Thoracic aorta (tissue), 2 donors: ENCODE measurements around the gene DNM3. TPM values are rescaled to one million over a fixed set of nuclear protein-coding genes. Genes with fewer than 3 reads are reported as not detected.

ENCODE experiments used
- ATAC-seq: fragments of 150-250 bp; one replicate; pipeline ENCODE4 v1.8.0; 2017; ENCODE audit warnings: low read depth; ENCODE audit not compliant: insufficient number of reproducible peaks, low FRiP score
- DNase-seq: peaks from one replicate; pipeline ENCODE4 v3.0.0-alpha.2; 2020; ENCODE audit warnings: low spot score
- H3K27ac ChIP-seq, 2 donors: fragments of 200-600 bp; sonication (generic); 1 replicate in 1 of 2; 2 replicates in 1 of 2; pipeline ENCODE4 v1.5.1; 2016; ENCODE audit warnings: mild to moderate bottlenecking in 2 of 2, moderate library complexity in 2 of 2
- H3K27me3 ChIP-seq: fragments of 200-600 bp; sonication (generic); replicated peaks from 2 replicates; pipeline ENCODE4 v1.6.0; 2016; ENCODE audit warnings: mild to moderate bottlenecking; ENCODE audit not compliant: insufficient read depth
- H3K36me3 ChIP-seq: fragments of 200-600 bp; sonication (generic); one replicate; pipeline ENCODE4 v1.5.1; 2016
- H3K4me1 ChIP-seq, 2 donors: fragments of 200-600 bp; sonication (generic); 1 replicate in 1 of 2; 2 replicates in 1 of 2; pipeline versions ENCODE4 v1.5.1 to v1.6.0; 2016; ENCODE audit warnings: low read depth in 2 of 2, mild to moderate bottlenecking in 1 of 2; ENCODE audit not compliant: control insufficient read depth in 1 of 2
- H3K4me3 ChIP-seq: fragments of 200-600 bp; sonication (generic); 2 replicates; pipeline ENCODE4 v1.5.1; 2016; ENCODE audit warnings: mild to moderate bottlenecking
- H3K9me3 ChIP-seq: fragments of 200-600 bp; sonication (generic); 2 replicates; pipeline ENCODE4 v1.5.1; 2016
- total RNA-seq, 2 donors: library from RNA; depleted of rRNA; stranded (reverse); fragments of >200 nt; gene quantifications; one replicate each; pipeline versions ENCODE4 v1.1.0 to v1.2.3, GENCODE V29; 2016
- TF ChIP-seq, protein P1 (sequence below): fragments of 200-600 bp; sonication (generic); IDR thresholded peaks from one replicate; pipeline ENCODE4 v1.5.1; 2019; ENCODE audit warnings: antibody characterized with exemption

DNM3 gene
- total RNA-seq, 2 donors from 2014 or later: 5.8 to 7.5 TPM

DNA sequence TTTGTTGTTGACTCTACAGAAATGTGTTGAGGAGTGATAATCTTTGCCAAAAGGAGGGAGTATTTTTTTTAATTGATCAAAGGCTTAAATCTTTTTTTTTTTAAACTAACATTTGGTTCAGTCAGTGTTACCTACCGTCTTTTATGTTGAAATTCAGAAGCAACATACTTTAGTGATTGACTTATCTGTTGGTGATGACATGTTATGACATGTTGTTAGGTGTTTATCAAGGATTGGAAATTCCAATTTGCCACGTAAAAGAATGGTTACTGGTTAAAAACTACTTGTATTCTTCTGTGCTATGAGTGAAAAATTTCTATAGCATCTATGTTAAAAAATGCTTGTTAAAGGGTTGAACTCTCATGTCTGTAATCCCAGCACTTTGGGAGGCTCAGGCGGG, 61.2 kb downstream of the DNM3 start:
- no peak for DNase-seq
- H3K4me3 ChIP-seq: no peak overlapping the region
- no peak overlapping the region for H3K27ac ChIP-seq
- no peak for ATAC-seq
- H3K27me3 ChIP-seq: no peaks in the 10 kb centered on the region
- H3K9me3 ChIP-seq: no peaks in the 10 kb centered on the region
- no peaks in the 10 kb centered on the region for H3K4me1 ChIP-seq
- no peaks in the 10 kb centered on the region for H3K36me3 ChIP-seq
- TF ChIP-seq, protein P1, sequence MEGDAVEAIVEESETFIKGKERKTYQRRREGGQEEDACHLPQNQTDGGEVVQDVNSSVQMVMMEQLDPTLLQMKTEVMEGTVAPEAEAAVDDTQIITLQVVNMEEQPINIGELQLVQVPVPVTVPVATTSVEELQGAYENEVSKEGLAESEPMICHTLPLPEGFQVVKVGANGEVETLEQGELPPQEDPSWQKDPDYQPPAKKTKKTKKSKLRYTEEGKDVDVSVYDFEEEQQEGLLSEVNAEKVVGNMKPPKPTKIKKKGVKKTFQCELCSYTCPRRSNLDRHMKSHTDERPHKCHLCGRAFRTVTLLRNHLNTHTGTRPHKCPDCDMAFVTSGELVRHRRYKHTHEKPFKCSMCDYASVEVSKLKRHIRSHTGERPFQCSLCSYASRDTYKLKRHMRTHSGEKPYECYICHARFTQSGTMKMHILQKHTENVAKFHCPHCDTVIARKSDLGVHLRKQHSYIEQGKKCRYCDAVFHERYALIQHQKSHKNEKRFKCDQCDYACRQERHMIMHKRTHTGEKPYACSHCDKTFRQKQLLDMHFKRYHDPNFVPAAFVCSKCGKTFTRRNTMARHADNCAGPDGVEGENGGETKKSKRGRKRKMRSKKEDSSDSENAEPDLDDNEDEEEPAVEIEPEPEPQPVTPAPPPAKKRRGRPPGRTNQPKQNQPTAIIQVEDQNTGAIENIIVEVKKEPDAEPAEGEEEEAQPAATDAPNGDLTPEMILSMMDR: no peak

DNA sequence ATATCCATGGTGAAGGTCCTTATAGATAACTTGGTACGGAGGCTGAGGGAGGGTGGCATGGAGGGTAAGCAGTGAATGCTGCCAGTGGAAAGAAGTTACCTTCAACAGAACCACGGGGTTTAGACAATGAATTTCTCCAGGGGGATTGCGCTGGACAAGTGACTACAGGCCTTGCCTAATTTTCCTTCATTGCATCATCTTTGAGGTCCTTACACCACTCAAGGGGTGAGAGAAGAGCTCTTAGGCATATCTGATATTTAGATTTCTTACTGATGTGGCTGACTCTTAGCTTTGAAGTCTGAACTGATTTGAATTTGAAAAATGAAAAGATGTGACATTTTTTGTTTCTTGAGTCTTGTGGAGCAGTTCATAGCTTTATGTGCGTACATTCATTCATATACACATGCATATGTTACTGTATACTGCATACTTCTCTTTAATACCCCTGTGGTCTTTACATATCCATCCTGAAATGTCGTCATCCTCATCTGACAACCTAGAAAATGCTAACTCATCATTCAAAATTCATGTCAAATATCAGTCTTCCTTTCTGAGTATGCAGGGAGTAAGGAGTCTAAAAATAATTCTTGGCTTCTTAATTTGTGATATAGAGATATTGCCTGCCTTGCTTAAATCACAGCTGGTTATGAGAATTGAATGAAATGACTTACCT, 63.6 kb downstream of the DNM3 start:
- H3K27ac ChIP-seq: no peak overlapping the region
- no peaks in the 10 kb centered on the region for H3K4me1 ChIP-seq
- no peak overlapping the region for H3K4me3 ChIP-seq
- ATAC-seq (no peak), DNase-seq (no peak)
- H3K36me3 ChIP-seq: no peaks in the 10 kb centered on the region
- H3K9me3 ChIP-seq: no peaks in the 10 kb centered on the region
- TF ChIP-seq, protein P1: no peak
- no peaks in the 10 kb centered on the region for H3K27me3 ChIP-seq

DNA sequence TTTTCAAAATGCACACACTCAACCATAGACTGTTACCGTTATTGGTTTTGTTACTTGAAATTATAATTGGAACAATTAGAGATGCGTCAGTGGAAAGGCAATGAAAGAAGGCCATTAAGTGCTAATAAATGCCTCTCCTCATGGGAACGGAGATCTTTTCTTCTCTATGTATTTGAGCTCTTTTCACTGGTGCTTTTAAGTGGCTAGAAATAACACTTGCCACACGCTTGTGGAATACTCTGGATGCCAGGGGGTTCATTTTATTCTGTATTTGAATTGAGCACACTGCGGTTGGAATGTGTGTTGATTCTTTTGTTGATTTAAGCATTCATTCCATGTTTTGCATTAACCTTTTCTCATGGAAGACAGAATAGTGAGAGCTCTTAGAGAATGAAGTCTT, 68.4 kb downstream of the DNM3 start:
- TF ChIP-seq, protein P1: no peak
- no peak overlapping the region for H3K27ac ChIP-seq

DNA sequence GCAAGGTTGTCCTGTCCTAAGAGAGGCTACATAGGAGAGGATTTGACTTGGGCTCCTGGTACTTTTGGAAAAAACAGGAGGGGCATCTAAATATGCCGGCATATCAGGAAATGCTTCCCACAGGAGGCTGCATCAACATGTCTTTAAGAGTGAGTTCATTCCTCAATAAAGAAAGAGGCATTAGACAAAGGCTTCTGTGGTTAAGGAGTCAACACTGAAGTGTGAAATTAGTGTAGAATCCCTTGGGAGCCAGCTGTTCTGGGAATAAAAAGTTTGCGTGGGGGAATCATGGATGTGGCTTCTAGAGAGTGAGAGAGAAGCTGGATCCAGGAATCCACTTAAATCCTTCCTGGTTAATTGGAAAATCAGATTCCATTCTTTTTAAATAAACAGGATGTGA, 69.5 kb downstream of the DNM3 start:
- H3K27me3 ChIP-seq: no peaks in the 10 kb centered on the region
- TF ChIP-seq, protein P1: no peak
- no peak overlapping the region for H3K27ac ChIP-seq
- H3K4me3 ChIP-seq: no peak overlapping the region
- no peaks in the 10 kb centered on the region for H3K9me3 ChIP-seq
- no peaks in the 10 kb centered on the region for H3K36me3 ChIP-seq
- ATAC-seq (no peak), DNase-seq (no peak)
- peaks cover 10 to 12% of the 10 kb centered on the region in 2 donors for H3K4me1 ChIP-seq

More for the DNA sequence above, 68.4 kb downstream of the DNM3 start:
- DNase-seq: no peak
- no peaks in the 10 kb centered on the region for H3K36me3 ChIP-seq
- H3K27me3 ChIP-seq: no peaks in the 10 kb centered on the region
- no peak overlapping the region for H3K4me3 ChIP-seq
- no peak for ATAC-seq
- H3K9me3 ChIP-seq: no peaks in the 10 kb centered on the region
- peaks cover 10 to 12% of the 10 kb centered on the region in 2 donors for H3K4me1 ChIP-seq

DNA sequence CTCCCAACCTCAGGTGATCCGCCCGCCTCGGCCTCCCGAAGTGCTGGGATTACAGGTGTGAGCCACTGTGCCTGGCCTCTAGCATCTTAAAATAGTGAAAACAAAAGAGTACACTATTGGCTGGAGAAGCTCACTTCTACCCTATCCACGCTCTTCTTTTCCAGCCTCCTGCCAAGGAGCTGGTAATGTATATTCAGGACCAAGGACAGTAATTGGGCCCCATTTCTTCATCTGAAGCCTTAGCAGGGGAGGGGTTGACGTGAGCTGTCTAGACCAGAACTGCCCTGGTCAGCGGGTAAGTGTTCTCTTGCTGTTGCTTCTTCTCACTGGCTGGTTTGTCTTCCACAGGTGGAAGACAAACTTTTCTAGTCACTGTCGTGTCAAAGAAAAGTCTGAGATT, 70.2 kb downstream of the DNM3 start:
- Histone ChIP-seq H3K9me3 (no peaks in the 10 kb centered on the region), H3K4me3 (no peak overlapping the region), H3K27ac (no peak overlapping the region), H3K27me3 (no peaks in the 10 kb centered on the region), H3K4me1 (peaks cover 10 to 12% of the 10 kb centered on the region in 2 donors), H3K36me3 (no peaks in the 10 kb centered on the region)
- DNase-seq: no peak
- TF ChIP-seq, protein P1: no peak
- ATAC-seq: no peak
